AG04450 (cell line): ENCODE data around the gene THEMIS2. TPM values are rescaled to one million over a fixed set of nuclear protein-coding genes. Genes with fewer than 3 reads are reported as not detected.
"Not testable (repeated sequence)": the region's sequence is repeated elsewhere in the genome, so short reads cannot be mapped to it uniquely, and the experiment has no call there.

Source experiments
- CTCF ChIA-PET: fragments of 300-600, 350-600 bp; formaldehyde crosslinking; extraction: SDS; loops from one replicate; lab custom pipeline; 2022; ENCODE audit warnings: antibody characterized with exemption, inconsistent platforms; lab: Charles Lee
- POLR2A ChIA-PET: fragments of 350-600 bp; formaldehyde crosslinking; extraction: SDS; loops from one replicate; lab custom pipeline; 2021; ENCODE audit warnings: antibody characterized with exemption, inconsistent platforms; lab: Yijun Ruan, JAX
- DNase-seq: peaks from one replicate; pipeline ENCODE4 v3.0.0-alpha.2; 2011; ENCODE audit warnings: low read depth, low spot score
- H3K27ac ChIP-seq: one replicate; pipeline ENCODE4 v1.5.1; 2012; ENCODE audit warnings: low read depth, low read length, control low read depth
- H3K27me3 ChIP-seq: one replicate; pipeline ENCODE4 v1.6.0; 2012; ENCODE audit warnings: low read length; ENCODE audit not compliant: control insufficient read depth, insufficient read depth
- H3K4me3 ChIP-seq: 2 replicates; pipeline ENCODE4 v1.5.1; 2011; ENCODE audit warnings: mild to moderate bottlenecking, low read depth, low read length, control low read depth
- H3K9me3 ChIP-seq: 2 replicates; pipeline ENCODE4 v1.5.1; 2012; ENCODE audit warnings: low read length; ENCODE audit not compliant: control insufficient read depth, insufficient read depth
- polyA plus RNA-seq: library from polyadenylated mRNA; depleted of rRNA; stranded (reverse); fragments of >200 nt; gene quantifications from 2 replicates; pipeline ENCODE4 v1.2.3, GENCODE V29; 2011
- TF ChIP-seq, protein P1 (sequence below): IDR thresholded peaks from 2 replicates; pipeline ENCODE4 v1.5.1; 2011; ENCODE audit warnings: low read depth, low read length, control low read depth, inconsistent platforms

The THEMIS2 gene
- polyA plus RNA-seq, 1 experiment: 13.0 TPM

DNA sequence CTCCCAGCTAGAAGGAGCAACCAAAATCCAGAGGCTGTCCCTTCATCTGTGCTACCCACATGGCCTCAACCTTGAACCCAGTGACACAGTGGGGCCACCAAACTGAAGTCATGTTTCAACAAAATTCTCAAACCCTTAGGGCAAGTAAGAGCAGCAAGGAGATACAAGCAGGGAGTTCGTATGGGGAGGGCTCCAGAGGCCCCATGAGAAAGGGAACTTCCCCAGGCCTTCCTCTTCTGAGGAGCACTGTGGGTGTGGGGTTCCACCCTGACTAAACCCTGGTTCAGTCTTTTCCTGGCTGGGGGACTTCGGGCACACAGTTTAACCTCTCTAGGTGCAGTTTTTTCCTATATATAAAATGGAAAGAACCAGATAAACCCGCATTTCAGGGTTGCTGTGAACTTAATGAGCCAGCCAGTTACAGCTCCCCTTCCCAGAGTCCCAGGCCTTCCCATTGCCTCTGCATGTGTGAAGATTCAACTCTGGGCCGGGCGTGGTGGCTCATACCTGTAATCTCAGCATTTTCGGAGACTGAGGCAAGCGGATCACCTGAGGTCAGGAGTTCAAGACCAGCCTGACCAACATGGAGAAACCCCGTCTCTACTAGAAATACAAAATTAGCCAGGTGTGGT, 8.0 kb upstream of the THEMIS2 start:
- ChIA-PET CTCF (no interaction called here), POLR2A (interaction anchor here (1.9 kb wide), 1 partner anchor 11 kb away, joined by 14 read pairs; no protein-coding TSS in a partner anchor)
- DNase-seq: no peak
- TF ChIP-seq, protein P1, sequence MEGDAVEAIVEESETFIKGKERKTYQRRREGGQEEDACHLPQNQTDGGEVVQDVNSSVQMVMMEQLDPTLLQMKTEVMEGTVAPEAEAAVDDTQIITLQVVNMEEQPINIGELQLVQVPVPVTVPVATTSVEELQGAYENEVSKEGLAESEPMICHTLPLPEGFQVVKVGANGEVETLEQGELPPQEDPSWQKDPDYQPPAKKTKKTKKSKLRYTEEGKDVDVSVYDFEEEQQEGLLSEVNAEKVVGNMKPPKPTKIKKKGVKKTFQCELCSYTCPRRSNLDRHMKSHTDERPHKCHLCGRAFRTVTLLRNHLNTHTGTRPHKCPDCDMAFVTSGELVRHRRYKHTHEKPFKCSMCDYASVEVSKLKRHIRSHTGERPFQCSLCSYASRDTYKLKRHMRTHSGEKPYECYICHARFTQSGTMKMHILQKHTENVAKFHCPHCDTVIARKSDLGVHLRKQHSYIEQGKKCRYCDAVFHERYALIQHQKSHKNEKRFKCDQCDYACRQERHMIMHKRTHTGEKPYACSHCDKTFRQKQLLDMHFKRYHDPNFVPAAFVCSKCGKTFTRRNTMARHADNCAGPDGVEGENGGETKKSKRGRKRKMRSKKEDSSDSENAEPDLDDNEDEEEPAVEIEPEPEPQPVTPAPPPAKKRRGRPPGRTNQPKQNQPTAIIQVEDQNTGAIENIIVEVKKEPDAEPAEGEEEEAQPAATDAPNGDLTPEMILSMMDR: no peak
- Histone ChIP-seq H3K9me3 (no peaks in the 10 kb centered on the region), H3K4me3 (no peak overlapping the region), H3K27me3 (no peaks in the 10 kb centered on the region), H3K27ac (no peak overlapping the region)

DNA sequence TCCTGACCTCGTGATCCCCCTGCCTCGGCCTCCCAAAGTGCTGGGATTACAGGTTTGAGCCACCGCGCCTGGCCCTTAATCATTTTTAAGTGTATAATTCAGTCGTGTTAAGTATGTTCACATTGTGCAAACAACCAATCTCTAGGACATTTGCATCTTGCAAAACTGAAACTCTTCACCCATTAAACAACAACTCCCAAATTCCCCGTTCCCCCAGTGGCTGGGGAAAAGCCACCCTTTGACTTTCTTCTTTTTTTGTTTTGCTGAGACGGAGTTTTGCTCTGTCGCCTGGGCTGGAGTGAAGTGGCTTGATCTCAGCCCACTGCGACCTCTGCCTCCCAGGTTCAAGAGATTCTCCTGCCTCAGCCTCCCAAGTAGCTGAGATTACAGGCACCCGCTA, 6.5 kb upstream of the THEMIS2 start:
- H3K27ac ChIP-seq: no peak overlapping the region
- POLR2A ChIA-PET: no interaction called here
- CTCF ChIA-PET: interaction anchor here (0.7 kb wide), 1 partner anchor 40 kb away, joined by 4 read pairs; no protein-coding TSS in a partner anchor
- no peak overlapping the region for H3K4me3 ChIP-seq
- no peaks in the 10 kb centered on the region for H3K27me3 ChIP-seq
- TF ChIP-seq, protein P1: no peak
- H3K9me3 ChIP-seq: no peaks in the 10 kb centered on the region
- no peak for DNase-seq

DNA sequence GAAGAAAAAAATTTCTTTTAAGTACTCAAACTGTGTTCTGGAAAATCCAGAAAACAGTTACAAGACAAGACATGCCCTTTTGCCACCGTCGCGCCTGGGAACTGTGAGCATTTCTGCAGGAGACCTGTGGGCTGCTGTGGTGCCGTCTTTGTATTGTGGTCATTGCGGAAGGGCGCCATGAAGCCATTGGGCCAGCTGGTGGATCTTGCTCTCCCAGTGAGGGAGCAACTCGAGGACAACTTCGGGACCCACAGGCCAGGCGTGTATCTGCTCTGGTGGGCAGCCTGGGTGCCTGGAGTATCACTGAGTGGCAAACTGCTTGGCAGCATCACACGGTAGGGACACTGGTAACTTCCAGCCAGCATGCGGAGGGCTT, 3.8 kb upstream of the THEMIS2 start:
- Histone ChIP-seq H3K4me3 (no peak overlapping the region), H3K27me3 (no peaks in the 10 kb centered on the region), H3K27ac (no peak overlapping the region), H3K9me3 (no peaks in the 10 kb centered on the region; the same call in 1 of the 2 replicates)
- POLR2A ChIA-PET: no interaction called here
- TF ChIP-seq, protein P1: no peak
- CTCF ChIA-PET: no interaction called here
- no peak for DNase-seq

DNA sequence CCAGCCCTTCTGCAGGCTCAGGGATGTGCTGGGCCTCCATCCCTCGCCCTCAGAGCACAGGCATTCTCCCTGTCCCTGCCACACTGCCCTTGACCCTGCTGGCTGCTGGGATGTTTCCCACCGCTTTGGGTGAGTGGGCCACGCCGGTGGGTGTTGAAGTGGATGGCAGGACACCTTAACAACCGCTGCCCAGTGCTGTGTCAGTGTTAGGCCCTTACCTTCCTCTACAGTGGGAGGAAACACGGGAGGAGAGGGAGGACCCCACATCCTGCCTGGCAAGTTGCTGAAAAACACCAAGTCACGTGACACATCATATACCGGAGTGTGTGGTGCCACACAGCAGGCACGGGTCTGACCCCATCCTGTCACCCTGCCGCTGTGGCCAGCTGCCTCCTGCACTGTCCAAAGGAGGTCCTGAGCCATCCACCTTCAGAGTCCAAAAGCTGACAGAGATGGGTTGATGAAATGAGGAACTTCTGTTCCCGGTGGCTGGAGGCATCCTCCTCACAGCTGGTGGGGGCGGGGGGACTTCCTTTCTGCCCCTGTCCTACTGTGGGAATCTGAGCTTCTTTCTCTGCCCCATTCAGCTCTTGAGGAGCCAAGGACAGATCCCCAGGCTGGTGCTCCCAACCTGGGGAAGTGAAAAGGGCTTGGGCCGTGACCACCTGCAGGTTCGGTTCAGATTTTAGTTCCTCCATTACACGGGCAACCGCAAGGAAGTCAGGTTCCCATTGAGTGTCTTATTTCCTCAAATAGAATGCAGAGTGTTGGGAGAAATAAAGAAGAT, 3.2 kb upstream of the THEMIS2 start:
- POLR2A ChIA-PET: no interaction called here
- no peak for DNase-seq
- CTCF ChIA-PET: no interaction called here
- no peak overlapping the region for H3K27ac ChIP-seq
- H3K9me3 ChIP-seq: no peaks in the 10 kb centered on the region; the same call in 1 of the 2 replicates
- no peaks in the 10 kb centered on the region for H3K27me3 ChIP-seq
- no peak overlapping the region for H3K4me3 ChIP-seq
- TF ChIP-seq, protein P1: no peak

DNA sequence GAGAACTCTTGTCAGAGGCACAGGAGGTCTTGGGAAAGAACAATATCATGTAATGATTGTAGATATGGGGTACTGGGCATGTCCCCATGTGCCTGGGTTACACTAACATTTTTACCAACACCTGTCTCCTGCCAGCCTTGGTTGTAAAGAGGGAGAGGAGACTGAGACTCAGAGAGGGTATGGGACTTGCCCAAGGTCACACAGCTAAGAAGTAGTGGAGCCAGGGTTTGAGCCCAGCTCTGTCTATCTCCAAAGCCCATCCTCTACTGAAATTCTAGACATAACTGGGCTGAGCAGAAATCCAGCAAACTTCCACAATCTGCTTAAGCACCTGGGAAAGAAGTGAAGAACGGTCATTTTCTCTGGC, 2.6 kb upstream of the THEMIS2 start:
- CTCF ChIA-PET: no interaction called here

DNA sequence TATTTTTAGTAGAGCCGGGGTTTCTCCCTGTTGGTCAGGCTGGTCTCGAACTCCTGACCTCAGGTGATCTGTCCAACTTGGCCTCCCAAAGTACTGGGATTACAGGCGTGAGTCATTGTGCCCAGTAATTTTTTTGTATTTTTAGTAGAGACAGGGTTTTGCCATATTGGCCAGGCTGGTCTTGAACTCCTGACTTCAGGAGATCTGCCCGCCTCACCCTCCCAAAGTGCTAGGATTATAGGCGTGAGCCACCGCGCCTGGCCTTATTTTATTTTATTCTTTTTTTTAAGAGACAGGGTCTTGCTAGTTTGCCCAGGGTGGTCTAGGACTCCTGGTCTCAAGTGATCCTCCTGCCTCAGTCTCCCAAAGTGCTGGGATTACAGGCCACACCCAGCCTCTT, 1.3 kb upstream of the THEMIS2 start:
- H3K27me3 ChIP-seq, POLR2A ChIA-PET, H3K4me3 ChIP-seq, DNase-seq, H3K27ac ChIP-seq, CTCF ChIA-PET, H3K9me3 ChIP-seq: not testable (repeated sequence)

More for the DNA sequence above, 2.6 kb upstream of the THEMIS2 start:
- POLR2A ChIA-PET: no interaction called here
- H3K9me3 ChIP-seq: no peaks in the 10 kb centered on the region; the same call in 1 of the 2 replicates
- H3K27ac ChIP-seq: no peak overlapping the region
- H3K27me3 ChIP-seq: no peaks in the 10 kb centered on the region
- no peak overlapping the region for H3K4me3 ChIP-seq
- no peak for DNase-seq
- TF ChIP-seq, protein P1: no peak
